Measurements from ENCODE around the gene EFNB2. TPM values are rescaled to one million over a fixed set of nuclear protein-coding genes. Genes with fewer than 3 reads are reported as not detected.

Gene EFNB2
- total RNA-seq, 4 donors from 2014 or later: 8.8 to 65.3 (median 22.7) TPM

- Histone ChIP-seq H3K36me3 (no peaks in the 10 kb centered on the region), H3K4me1 (no peaks in the 10 kb centered on the region), H3K9me3 (no peaks in the 10 kb centered on the region), H3K27ac (no peak overlapping the region), H3K27me3 (no peaks in the 10 kb centered on the region), H3K4me3 (no peak overlapping the region)
- TF ChIP-seq CTCF (IDR thresholded peaks at IDR 0.05) (peak; percentile 35 to 43 (median 40)), POLR2A (IDR thresholded peaks at IDR 0.05) (no peak)
- intact Hi-C loops (cut with DNase I; ENCODE audit: low total_unique reads): no loop called here
- DNase-seq: no peak
These were observed 15.0 kb downstream of the EFNB2 start for GRCh38 chr13:106520251-106521054.

- intact Hi-C loops (cut with DNase I; ENCODE audit: low total_unique reads): no loop called here
- no peak for TF ChIP-seq CTCF (IDR thresholded peaks at IDR 0.05)
- TF ChIP-seq POLR2A (IDR thresholded peaks at IDR 0.05): no peak
- H3K27ac ChIP-seq: no peak overlapping the region
- H3K4me3 ChIP-seq: no peak overlapping the region
- no peaks in the 10 kb centered on the region for H3K4me1 ChIP-seq
- H3K36me3 ChIP-seq: no peaks in the 10 kb centered on the region
- DNase-seq: no peak
- H3K9me3 ChIP-seq: no peaks in the 10 kb centered on the region
- no peaks in the 10 kb centered on the region for H3K27me3 ChIP-seq
These were observed 16.9 kb downstream of the EFNB2 start for GRCh38 chr13:106518512-106518911.

- Histone ChIP-seq H3K27me3 (no peaks in the 10 kb centered on the region), H3K36me3 (no peaks in the 10 kb centered on the region), H3K27ac (no peak overlapping the region), H3K4me3 (no peak overlapping the region), H3K9me3 (no peaks in the 10 kb centered on the region), H3K4me1 (no peaks in the 10 kb centered on the region)
- DNase-seq: no peak
- intact Hi-C loops (cut with DNase I; ENCODE audit: low total_unique reads): no loop called here
- no peak for TF ChIP-seq CTCF (IDR thresholded peaks at IDR 0.05)
- TF ChIP-seq POLR2A (IDR thresholded peaks at IDR 0.05): no peak
These were observed 18.2 kb downstream of the EFNB2 start for GRCh38 chr13:106517109-106517847.

- TF ChIP-seq POLR2A (IDR thresholded peaks at IDR 0.05) (no peak), CTCF (IDR thresholded peaks at IDR 0.05) (no peak)
- Histone ChIP-seq H3K36me3 (no peaks in the 10 kb centered on the region), H3K4me1 (no peaks in the 10 kb centered on the region), H3K27ac (no peak overlapping the region), H3K27me3 (no peaks in the 10 kb centered on the region), H3K9me3 (no peaks in the 10 kb centered on the region), H3K4me3 (no peak overlapping the region)
- no peak for DNase-seq
- intact Hi-C loops (cut with DNase I; ENCODE audit: low total_unique reads): no loop called here
These were observed 19.7 kb downstream of the EFNB2 start for GRCh38 chr13:106515635-106516254.
